HG03108 (cell line): ENCODE results near the gene ATG9A.

ENCODE experiments used
- ATAC-seq: cut with Tn5 transposase; IDR thresholded peaks from one replicate; pipeline ENCODE4 v1.9.1; 2021; ENCODE audit warnings: moderate library complexity; ENCODE audit not compliant: unreplicated experiment

ATG9A gene

GRCh38 chr2:219252900-219253752 is 23.7 kb upstream of the ATG9A start, which contains the start of gene TUBA4B:
TSS of gene TUBA4B (plus strand) at chr2:219253243. CDS start at chr2:219253408, 165 bp downstream.
- no peak for ATAC-seq

- no peak for ATAC-seq
These were observed 23.1 kb upstream of the ATG9A start for GRCh38 chr2:219252570-219252899.

- no peak for ATAC-seq
These were observed 22.6 kb upstream of the ATG9A start for GRCh38 chr2:219252084-219252483.

- ATAC-seq = no peak
These were observed 22.2 kb upstream of the ATG9A start for GRCh38 chr2:219251656-219252055.

GRCh38 chr2:219250049-219250781 is 20.8 kb upstream of the ATG9A start:
- ATAC-seq = no peak

GRCh38 chr2:219249203-219249980 is 20.0 kb upstream of the ATG9A start:
- ATAC-seq = peak; percentile 44

- ATAC-seq = no peak
These were observed 19.4 kb upstream of the ATG9A start for GRCh38 chr2:219248845-219249202.

- peak; percentile 20 for ATAC-seq
These were observed 18.5 kb upstream of the ATG9A start for GRCh38 chr2:219247678-219248642.

- no peak for ATAC-seq
These were observed 17.1 kb upstream of the ATG9A start for GRCh38 chr2:219246559-219246958.

- no peak for ATAC-seq
These were observed 16.4 kb upstream of the ATG9A start for GRCh38 chr2:219245899-219246230.

GRCh38 chr2:219245148-219245898 is 15.9 kb upstream of the ATG9A start, which contains the start of the genes GLB1L and STK16:
TSS of gene GLB1L (minus strand) at chr2:219245444. CDS start at chr2:219243573, 1,871 bp downstream.
TSS of gene STK16 (plus strand) at chr2:219245479. CDS start at chr2:219246000, 521 bp downstream.
- peak; percentile 50 for ATAC-seq

- ATAC-seq = no peak
These were observed 15.3 kb upstream of the ATG9A start for GRCh38 chr2:219244789-219245147.

- ATAC-seq = no peak
These were observed 13.9 kb upstream of the ATG9A start for GRCh38 chr2:219243291-219243761.

GRCh38 chr2:219234331-219234730 is 4.9 kb upstream of the ATG9A start:
- no peak for ATAC-seq

- no peak for ATAC-seq
These were observed 664 bp upstream of the ATG9A start for GRCh38 chr2:219230059-219230540.

GRCh38 chr2:219228911-219229304 is 528 bp downstream of the ATG9A start:
- no peak for ATAC-seq

- no peak for ATAC-seq
These were observed 1.2 kb downstream of the ATG9A start for GRCh38 chr2:219228041-219228910.

- ATAC-seq = no peak
These were observed 4.1 kb downstream of the ATG9A start for GRCh38 chr2:219225350-219225749.
